PFSK-1 (cell line): Measurements from ENCODE around the gene CPA3.

Source experiments
- FOXP2 ChIP-seq: optimal IDR thresholded peaks from 2 replicates; pipeline ENCODE3; 2011; ENCODE audit warnings: borderline replicate concordance, control low read depth, inconsistent platforms; ENCODE audit not compliant: insufficient read depth; ENCODE audit errors: extremely low read length, extremely low read depth
- POLR2AphosphoS5 ChIP-seq: IDR thresholded peaks from 2 replicates; pipeline ENCODE4 v1.6.1; 2012; ENCODE audit warnings: low read depth, mild to moderate bottlenecking, control low read depth, low read length, moderate library complexity
- SIN3A ChIP-seq: IDR thresholded peaks from 2 replicates; pipeline ENCODE4 v1.6.1; 2012; ENCODE audit warnings: mild to moderate bottlenecking, low read length, moderate library complexity, borderline replicate concordance; ENCODE audit not compliant: insufficient read depth
- TAF1 ChIP-seq: IDR thresholded peaks from 2 replicates; pipeline ENCODE4 v1.6.1; 2012; ENCODE audit warnings: low read length, control low read depth, borderline replicate concordance; ENCODE audit not compliant: insufficient read depth
- TF ChIP-seq, protein P1 (sequence below), 2 experiments: IDR thresholded peaks; 2 replicates each; pipeline versions ENCODE4 v1.6.1 to v1.8.0; 2011 to 2012; ENCODE audit warnings: low read depth in 2 of 2, low read length in 2 of 2, control low read depth in 1 of 2, inconsistent platforms in 1 of 2, mild to moderate bottlenecking in 1 of 2, moderate library complexity in 1 of 2; ENCODE audit not compliant: insufficient read depth in 1 of 2

Gene CPA3

DNA sequence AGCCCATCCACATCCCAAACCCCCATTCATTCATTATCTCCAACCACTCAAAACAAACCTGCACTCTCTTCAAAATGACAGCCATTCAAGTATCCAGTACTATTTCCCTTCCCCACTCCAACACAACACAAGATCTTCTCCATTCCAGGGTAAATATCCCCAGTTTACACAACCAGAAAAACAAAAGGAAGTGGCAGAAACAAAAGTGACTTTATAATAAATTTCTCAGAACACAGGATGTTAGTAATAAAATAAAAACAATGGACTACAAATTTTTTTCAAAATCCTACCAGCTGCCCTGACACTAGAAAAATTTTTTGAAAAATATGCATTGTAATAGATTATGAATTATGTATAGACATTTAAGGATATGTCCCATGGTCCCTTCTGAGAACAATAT, 14.2 kb downstream of the CPA3 start:
- TF ChIP-seq, protein P1, sequence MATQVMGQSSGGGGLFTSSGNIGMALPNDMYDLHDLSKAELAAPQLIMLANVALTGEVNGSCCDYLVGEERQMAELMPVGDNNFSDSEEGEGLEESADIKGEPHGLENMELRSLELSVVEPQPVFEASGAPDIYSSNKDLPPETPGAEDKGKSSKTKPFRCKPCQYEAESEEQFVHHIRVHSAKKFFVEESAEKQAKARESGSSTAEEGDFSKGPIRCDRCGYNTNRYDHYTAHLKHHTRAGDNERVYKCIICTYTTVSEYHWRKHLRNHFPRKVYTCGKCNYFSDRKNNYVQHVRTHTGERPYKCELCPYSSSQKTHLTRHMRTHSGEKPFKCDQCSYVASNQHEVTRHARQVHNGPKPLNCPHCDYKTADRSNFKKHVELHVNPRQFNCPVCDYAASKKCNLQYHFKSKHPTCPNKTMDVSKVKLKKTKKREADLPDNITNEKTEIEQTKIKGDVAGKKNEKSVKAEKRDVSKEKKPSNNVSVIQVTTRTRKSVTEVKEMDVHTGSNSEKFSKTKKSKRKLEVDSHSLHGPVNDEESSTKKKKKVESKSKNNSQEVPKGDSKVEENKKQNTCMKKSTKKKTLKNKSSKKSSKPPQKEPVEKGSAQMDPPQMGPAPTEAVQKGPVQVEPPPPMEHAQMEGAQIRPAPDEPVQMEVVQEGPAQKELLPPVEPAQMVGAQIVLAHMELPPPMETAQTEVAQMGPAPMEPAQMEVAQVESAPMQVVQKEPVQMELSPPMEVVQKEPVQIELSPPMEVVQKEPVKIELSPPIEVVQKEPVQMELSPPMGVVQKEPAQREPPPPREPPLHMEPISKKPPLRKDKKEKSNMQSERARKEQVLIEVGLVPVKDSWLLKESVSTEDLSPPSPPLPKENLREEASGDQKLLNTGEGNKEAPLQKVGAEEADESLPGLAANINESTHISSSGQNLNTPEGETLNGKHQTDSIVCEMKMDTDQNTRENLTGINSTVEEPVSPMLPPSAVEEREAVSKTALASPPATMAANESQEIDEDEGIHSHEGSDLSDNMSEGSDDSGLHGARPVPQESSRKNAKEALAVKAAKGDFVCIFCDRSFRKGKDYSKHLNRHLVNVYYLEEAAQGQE (IDR thresholded peaks at IDR 0.05; ENCODE audit: insufficient read depth in 1 of 2, low read depth in 2 of 2, low read length in 2 of 2): no peak
- no peak for TF ChIP-seq POLR2AphosphoS5
- TF ChIP-seq FOXP2: no peak
- TF ChIP-seq TAF1: no peak
- TF ChIP-seq SIN3A: no peak

- TF ChIP-seq FOXP2 (no peak), TAF1 (no peak), POLR2AphosphoS5 (no peak), SIN3A (no peak)
- TF ChIP-seq, protein P1 (IDR thresholded peaks at IDR 0.05; ENCODE audit: insufficient read depth in 1 of 2, low read depth in 2 of 2, low read length in 2 of 2): no peak
These were observed 15.6 kb downstream of the CPA3 start for GRCh38 chr3:148880681-148881080.

DNA sequence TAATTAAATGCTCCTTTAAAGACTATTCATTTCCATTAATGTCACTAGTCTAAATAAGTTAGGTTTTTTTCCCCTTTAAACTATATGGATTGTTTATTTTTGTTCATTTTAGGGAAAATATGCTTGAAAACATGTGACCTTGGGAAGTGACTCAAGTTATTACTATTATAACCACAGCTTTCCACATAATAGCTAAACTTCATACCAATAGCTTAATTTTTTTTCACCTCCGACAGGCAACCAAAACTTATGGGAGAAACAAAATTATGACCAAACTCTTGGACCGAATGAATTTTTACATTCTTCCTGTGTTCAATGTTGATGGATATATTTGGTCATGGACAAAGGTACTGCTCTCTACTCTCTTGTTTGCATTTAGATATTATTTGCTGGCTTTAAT, 16.2 kb downstream of the CPA3 start:
- TF ChIP-seq POLR2AphosphoS5 (no peak), TAF1 (no peak)

- TF ChIP-seq SIN3A (no peak), TAF1 (no peak), POLR2AphosphoS5 (no peak), FOXP2 (no peak)
- TF ChIP-seq, protein P1 (IDR thresholded peaks at IDR 0.05; ENCODE audit: insufficient read depth in 1 of 2, low read depth in 2 of 2, low read length in 2 of 2): no peak
These were observed 17.2 kb downstream of the CPA3 start for GRCh38 chr3:148882288-148882687.

DNA sequence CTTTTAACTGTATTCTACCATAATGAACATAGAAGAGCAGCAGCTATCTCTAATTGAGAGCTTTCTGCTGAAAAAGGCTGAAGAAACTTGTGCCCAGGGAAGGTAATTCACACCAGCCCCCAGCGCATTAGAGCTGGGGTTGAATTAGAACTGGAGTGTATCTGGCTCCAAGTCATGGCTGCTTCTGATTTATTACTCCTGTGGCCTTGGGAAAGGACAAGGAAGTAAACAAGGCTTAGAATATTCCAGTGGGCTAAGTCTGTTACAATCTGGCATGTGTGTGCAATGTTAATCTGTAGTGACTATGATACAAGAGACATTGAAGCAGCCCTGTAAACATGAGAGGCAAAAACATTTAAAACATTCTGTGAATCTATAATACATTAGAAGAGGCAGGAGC, 18.1 kb downstream of the CPA3 start:
- TF ChIP-seq SIN3A (no peak), TAF1 (no peak), FOXP2 (no peak), POLR2AphosphoS5 (no peak)
- TF ChIP-seq, protein P1 (IDR thresholded peaks at IDR 0.05; ENCODE audit: insufficient read depth in 1 of 2, low read depth in 2 of 2, low read length in 2 of 2): no peak
